Smooth muscle cell (in vitro differentiated cells): ENCODE data around the gene SLC1A4. TPM values are rescaled to one million over a fixed set of nuclear protein-coding genes. Genes with fewer than 3 reads are reported as not detected.
A peak's percentile ranks its signal among the peaks of the same experiment; 100 is the strongest.

Experiments used
- DNase-seq: peaks from one replicate; lab custom pipeline; 2025; ENCODE audit not compliant: unreplicated experiment; lab: John Stamatoyannopoulos, UW
- H2AFZ ChIP-seq: fragments of 200-600 bp; sonication (generic); 2 replicates; pipeline ENCODE4 v1.6.0; 2016; ENCODE audit warnings: antibody characterized with exemption, low read depth, mild to moderate bottlenecking
- H3F3A ChIP-seq: fragments of 200-600 bp; sonication (generic); 2 replicates; pipeline ENCODE4 v1.6.0; 2017; ENCODE audit warnings: antibody characterized with exemption, low read depth
- H3K27ac ChIP-seq: fragments of 200-600 bp; sonication (generic); 2 replicates; pipeline ENCODE4 v1.5.1; 2016; ENCODE audit warnings: low read depth, mild to moderate bottlenecking
- H3K27me3 ChIP-seq: fragments of 200-600 bp; sonication (generic); 2 replicates; pipeline ENCODE4 v1.6.1; 2016; ENCODE audit warnings: low read depth, mild to moderate bottlenecking
- H3K36me3 ChIP-seq: fragments of 200-600 bp; sonication (generic); 2 replicates; pipeline ENCODE4 v1.5.1; 2016; ENCODE audit warnings: low read depth
- H3K4me1 ChIP-seq: fragments of 200-600 bp; sonication (generic); 2 replicates; pipeline ENCODE4 v1.5.1; 2016; ENCODE audit warnings: low read depth
- H3K4me2 ChIP-seq: fragments of 200-600 bp; sonication (generic); 2 replicates; pipeline ENCODE4 v1.6.0; 2016; ENCODE audit warnings: mild to moderate bottlenecking
- H3K4me3 ChIP-seq: fragments of 200-600 bp; sonication (generic); 2 replicates; pipeline ENCODE4 v1.5.1; 2016; ENCODE audit warnings: mild to moderate bottlenecking
- H3K79me2 ChIP-seq: fragments of 200-600 bp; sonication (generic); 2 replicates; pipeline ENCODE4 v1.6.0; 2016; ENCODE audit warnings: low read depth, mild to moderate bottlenecking
- H3K9ac ChIP-seq: fragments of 200-600 bp; sonication (generic); 2 replicates; pipeline ENCODE4 v1.6.0; 2016; ENCODE audit warnings: low read depth
- H3K9me3 ChIP-seq: fragments of 200-600 bp; sonication (generic); replicated peaks from 2 replicates; pipeline ENCODE4 v1.5.1; 2016; ENCODE audit warnings: low read depth
- H4K20me1 ChIP-seq: fragments of 200-600 bp; sonication (generic); 2 replicates; pipeline ENCODE4 v1.6.0; 2016; ENCODE audit warnings: low read depth
- WGBS: methylation state at CpG from one replicate; pipeline ENCODE4 v1.1.7; 2016; ENCODE audit warnings: low lambda C conversion rate; 5-methylcytosine and 5-hydroxymethylcytosine counted together
- polyA plus RNA-seq: library from polyadenylated mRNA; unstranded; fragments of >200 nt; fragmentation: Nextera tagmentation; extraction: Ambion mirVana; gene quantifications from 2 replicates; pipeline ENCODE4 v1.2.1, GENCODE V29; 2016
- total RNA-seq: library from RNA; depleted of rRNA; stranded (reverse); fragments of >200 nt; gene quantifications from 2 replicates; pipeline ENCODE4 v1.2.3, GENCODE V29; 2014
- TF ChIP-seq, protein P1 (sequence below): fragments of 200-600 bp; sonication (generic); IDR thresholded peaks from 2 replicates; pipeline ENCODE4 v1.5.1; 2017; ENCODE audit warnings: borderline replicate concordance, mild to moderate bottlenecking, antibody characterized with exemption; ENCODE audit not compliant: insufficient read depth, poor library complexity, severe bottlenecking

SLC1A4 gene
- total and polyA plus RNA-seq, 2 experiments from 2014 or later, result 14.2 to 16.9 TPM

DNA sequence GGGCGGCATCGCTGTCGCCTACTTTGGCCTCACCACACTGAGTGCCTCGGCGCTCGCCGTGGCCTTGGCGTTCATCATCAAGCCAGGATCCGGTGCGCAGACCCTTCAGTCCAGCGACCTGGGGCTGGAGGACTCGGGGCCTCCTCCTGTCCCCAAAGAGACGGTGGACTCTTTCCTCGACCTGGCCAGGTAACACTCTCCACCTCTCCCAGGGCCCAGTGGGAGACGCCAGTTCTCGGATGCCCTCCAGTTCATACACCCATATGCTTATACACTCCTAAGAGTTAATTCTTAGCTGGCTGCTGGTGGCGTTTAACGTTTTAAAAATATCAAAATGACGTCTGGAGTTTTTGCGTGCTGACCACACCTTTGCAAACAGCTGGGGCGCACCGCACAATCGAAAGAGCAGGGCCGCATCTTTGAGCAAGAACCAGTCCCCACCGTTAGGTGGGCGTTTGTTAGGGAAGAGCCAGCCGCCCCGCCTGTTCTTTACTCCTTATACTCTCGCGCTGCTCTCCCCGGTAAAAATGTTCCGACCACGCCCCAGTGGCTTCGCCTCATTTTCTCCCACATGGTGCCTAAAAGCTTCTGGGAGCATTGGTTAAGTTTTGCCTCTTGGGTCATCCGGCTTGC lies 899 bp downstream of the SLC1A4 start:
- 22% methylated on average over 35 of the region's 35 CpGs for WGBS
- Histone ChIP-seq H2AFZ (no peak overlapping the region), H3F3A (no peaks in the 10 kb centered on the region), H3K79me2 (peaks cover 17% of the 10 kb centered on the region), H3K4me3 (peak overlapping the region; percentile 69), H3K9ac (no peak overlapping the region), H3K27ac (no peak overlapping the region), H3K36me3 (no peaks in the 10 kb centered on the region), H3K9me3 (no peaks in the 10 kb centered on the region), H4K20me1 (peaks cover 47% of the 10 kb centered on the region), H3K27me3 (no peaks in the 10 kb centered on the region), H3K4me1 (peaks cover 13% of the 10 kb centered on the region), H3K4me2 (peak overlapping the region; percentile 91)
- DNase-seq, result no peak
- TF ChIP-seq, protein P1, sequence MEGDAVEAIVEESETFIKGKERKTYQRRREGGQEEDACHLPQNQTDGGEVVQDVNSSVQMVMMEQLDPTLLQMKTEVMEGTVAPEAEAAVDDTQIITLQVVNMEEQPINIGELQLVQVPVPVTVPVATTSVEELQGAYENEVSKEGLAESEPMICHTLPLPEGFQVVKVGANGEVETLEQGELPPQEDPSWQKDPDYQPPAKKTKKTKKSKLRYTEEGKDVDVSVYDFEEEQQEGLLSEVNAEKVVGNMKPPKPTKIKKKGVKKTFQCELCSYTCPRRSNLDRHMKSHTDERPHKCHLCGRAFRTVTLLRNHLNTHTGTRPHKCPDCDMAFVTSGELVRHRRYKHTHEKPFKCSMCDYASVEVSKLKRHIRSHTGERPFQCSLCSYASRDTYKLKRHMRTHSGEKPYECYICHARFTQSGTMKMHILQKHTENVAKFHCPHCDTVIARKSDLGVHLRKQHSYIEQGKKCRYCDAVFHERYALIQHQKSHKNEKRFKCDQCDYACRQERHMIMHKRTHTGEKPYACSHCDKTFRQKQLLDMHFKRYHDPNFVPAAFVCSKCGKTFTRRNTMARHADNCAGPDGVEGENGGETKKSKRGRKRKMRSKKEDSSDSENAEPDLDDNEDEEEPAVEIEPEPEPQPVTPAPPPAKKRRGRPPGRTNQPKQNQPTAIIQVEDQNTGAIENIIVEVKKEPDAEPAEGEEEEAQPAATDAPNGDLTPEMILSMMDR, result no peak

DNA sequence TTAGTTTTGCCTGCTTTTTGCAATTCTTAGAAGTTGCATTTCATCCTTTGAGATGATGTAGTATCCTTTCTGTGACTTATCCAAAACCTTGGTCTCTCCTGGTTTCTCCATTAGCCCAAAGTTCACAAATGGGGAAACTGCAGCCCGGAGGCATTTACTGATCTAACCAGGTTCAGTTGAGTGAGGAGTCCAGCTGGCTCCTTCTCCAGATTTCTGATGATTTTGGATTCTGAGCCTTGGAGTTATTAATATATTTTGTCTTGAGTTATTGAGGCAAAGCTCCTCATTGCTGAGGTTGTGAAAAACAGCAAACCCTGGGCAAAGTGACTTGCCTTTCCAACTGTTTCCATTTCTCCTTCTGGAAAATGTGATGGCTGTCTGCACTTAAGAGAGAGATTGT lies 1.7 kb downstream of the SLC1A4 start:
- Histone ChIP-seq H2AFZ (no peak overlapping the region), H3F3A (peaks cover 3% of the 10 kb centered on the region), H3K79me2 (peaks cover 17% of the 10 kb centered on the region), H3K9me3 (no peaks in the 10 kb centered on the region), H3K9ac (no peak overlapping the region), H3K36me3 (no peaks in the 10 kb centered on the region), H3K27me3 (no peaks in the 10 kb centered on the region), H3K4me3 (peak overlapping the region; percentile 69), H3K4me2 (peak overlapping the region; percentile 91), H3K4me1 (peaks cover 13% of the 10 kb centered on the region), H3K27ac (no peak overlapping the region), H4K20me1 (peaks cover 55% of the 10 kb centered on the region)
- WGBS, result 88% methylated on average over 1 of the region's 1 CpG
- DNase-seq, result no peak
- TF ChIP-seq, protein P1, result no peak

DNA sequence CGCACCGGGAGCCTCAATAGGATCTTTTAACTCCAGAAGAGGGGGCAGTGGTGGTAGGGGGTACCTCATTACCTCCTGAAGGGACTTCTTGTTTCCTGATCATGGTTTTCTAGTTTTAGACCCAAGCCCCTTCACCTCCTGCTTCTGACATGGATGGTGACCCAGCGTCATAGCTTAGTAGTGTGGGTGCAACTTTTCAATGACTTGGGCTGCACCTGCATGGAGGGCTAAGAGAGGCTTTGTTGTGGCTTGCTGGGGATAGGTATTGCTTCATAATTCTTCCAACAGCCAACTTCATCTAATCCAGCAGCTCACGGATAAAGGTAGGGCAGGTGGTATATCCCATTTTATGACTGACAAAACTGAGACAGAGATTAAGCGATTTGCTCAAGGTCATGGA lies 3.0 kb downstream of the SLC1A4 start:
- H4K20me1 ChIP-seq, result peaks cover 67% of the 10 kb centered on the region
- peaks cover 17% of the 10 kb centered on the region for H3K79me2 ChIP-seq
- peaks cover 13% of the 10 kb centered on the region for H3K4me1 ChIP-seq
- H3K27me3 ChIP-seq, result no peaks in the 10 kb centered on the region
- H3K36me3 ChIP-seq, result no peaks in the 10 kb centered on the region
- H3F3A ChIP-seq, result peaks cover 3% of the 10 kb centered on the region
- no peak overlapping the region for H3K4me2 ChIP-seq
- no peak for DNase-seq
- no peak overlapping the region for H3K27ac ChIP-seq
- H3K9ac ChIP-seq, result no peak overlapping the region
- H3K9me3 ChIP-seq, result no peaks in the 10 kb centered on the region
- TF ChIP-seq, protein P1, result no peak
- 98% methylated on average over 5 of the region's 5 CpGs for WGBS
- H3K4me3 ChIP-seq, result no peak overlapping the region
- no peak overlapping the region for H2AFZ ChIP-seq

DNA sequence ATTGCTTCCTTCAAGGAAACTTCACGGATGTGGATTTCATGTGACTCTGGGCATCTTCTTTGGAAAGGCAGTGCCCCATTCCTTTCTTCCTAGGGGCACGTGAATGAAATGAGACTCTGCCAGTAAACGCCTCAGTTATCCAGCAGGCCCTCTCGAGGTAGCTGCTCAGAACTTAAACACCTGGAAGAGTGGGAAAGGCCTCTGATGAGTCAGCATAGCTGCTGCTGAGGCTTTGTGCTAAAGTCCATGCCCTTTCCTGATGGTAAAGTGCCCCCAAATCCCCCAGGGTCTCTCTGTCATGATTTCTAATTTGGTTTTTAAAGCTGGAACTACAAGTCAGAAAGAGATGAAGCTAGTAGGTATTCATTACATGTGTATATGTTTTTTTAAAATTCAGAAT lies 3.8 kb downstream of the SLC1A4 start:
- peaks cover 3% of the 10 kb centered on the region for H3F3A ChIP-seq
- peaks cover 75% of the 10 kb centered on the region for H4K20me1 ChIP-seq
- 81% methylated on average over 4 of the region's 4 CpGs for WGBS
- H2AFZ ChIP-seq, result no peak overlapping the region
- H3K4me2 ChIP-seq, result no peak overlapping the region
- no peak overlapping the region for H3K4me3 ChIP-seq
- TF ChIP-seq, protein P1, result no peak
- H3K36me3 ChIP-seq, result no peaks in the 10 kb centered on the region
- H3K9ac ChIP-seq, result no peak overlapping the region
- no peaks in the 10 kb centered on the region for H3K27me3 ChIP-seq
- no peak for DNase-seq
- no peak overlapping the region for H3K27ac ChIP-seq
- H3K4me1 ChIP-seq, result peaks cover 8% of the 10 kb centered on the region
- peaks cover 22% of the 10 kb centered on the region for H3K79me2 ChIP-seq
- no peaks in the 10 kb centered on the region for H3K9me3 ChIP-seq
